HepG2 (cell line): Measurements from ENCODE around the gene METAP1. TPM values are rescaled to one million over a fixed set of nuclear protein-coding genes. Genes with fewer than 3 reads are reported as not detected.

ENCODE experiments used
- ATAC-seq: fragments of 200-7000 bp; cut with Tn5 transposase; 3 replicates; pipeline ENCODE4 v1.9.1; 2020; ENCODE audit warnings: mild to moderate bottlenecking, moderate library complexity
- BruUV-seq: library from RNA; stranded (reverse); fragments of 400-500 nt; replicated peaks from 2 replicates; lab custom pipeline; 2021; lab: Mats Ljungman, UMichigan
- CTCF ChIA-PET: fragments of 300-600 bp; formaldehyde crosslinking; extraction: SDS; loops from one replicate; lab custom pipeline; 2021; ENCODE audit warnings: low total read pairs, inconsistent platforms, low intra/inter-chr PET ratio; lab: Yijun Ruan, JAX
- POLR2A ChIA-PET: fragments of 350-600 bp; sonication (Branson Sonifier 250); formaldehyde crosslinking; loops from one replicate; lab custom pipeline; 2020; ENCODE audit warnings: antibody characterized with exemption, inconsistent platforms; lab: Yijun Ruan, JAX
- DNase-seq: peaks from one replicate; pipeline ENCODE4 v3.0.0-alpha.2; 2015; ENCODE audit warnings: low spot score
- FAIRE-seq: peaks from 3 replicates; lab custom pipeline; 2011; peaks lifted over from hg19 to GRCh38; lab: Jason Lieb, UNC
- H2AFZ ChIP-seq: one replicate; pipeline ENCODE4 v1.6.1; 2011; ENCODE audit warnings: low read length, inconsistent platforms
- H3K27ac ChIP-seq: fragments of 300-600 bp; 3 replicates; pipeline ENCODE4 v1.8.0; 2011; ENCODE audit warnings: mixed run types, mild to moderate bottlenecking, mixed read lengths, low read length, inconsistent platforms; ENCODE audit not compliant: insufficient read depth; ENCODE audit errors: extremely low read length
- H3K27me3 ChIP-seq, 2 experiments: fragments of 200-600 bp in 1 of 2; 2 replicates in 1 of 2; 3 replicates in 1 of 2; pipeline versions ENCODE4 v1.6.0 to v1.8.0; 2011; ENCODE audit warnings: low read length in 2 of 2, mild to moderate bottlenecking in 2 of 2, moderate library complexity in 2 of 2, inconsistent platforms in 1 of 2; ENCODE audit not compliant: insufficient read depth in 2 of 2, control insufficient read depth in 1 of 2
- H3K36me3 ChIP-seq, 2 experiments: fragments of 200-600 bp in 1 of 2; replicated peaks in 1 of 2; 2 replicates in 1 of 2; 3 replicates in 1 of 2; pipeline versions ENCODE4 v1.5.1 to v1.8.0; 2011; ENCODE audit warnings: low read length in 2 of 2, inconsistent platforms in 1 of 2; ENCODE audit not compliant: insufficient read depth in 2 of 2, control insufficient read depth in 1 of 2
- H3K4me1 ChIP-seq: 2 replicates; pipeline ENCODE4 v1.5.1; 2012; ENCODE audit warnings: low read length, inconsistent platforms; ENCODE audit not compliant: insufficient read depth
- H3K4me2 ChIP-seq: 2 replicates; pipeline ENCODE4 v1.6.0; 2011; ENCODE audit warnings: low read depth, low read length, inconsistent platforms
- H3K4me3 ChIP-seq, 3 experiments: fragments of 200-600 bp in 1 of 3; sonication (generic), shearing (Covaris generic) in 1 of 3; replicated peaks in 1 of 3; 2 replicates each; pipeline ENCODE4 v1.5.1; 2011 to 2016; ENCODE audit warnings: low read length in 3 of 3, inconsistent platforms in 2 of 3, low read depth in 2 of 3, mild to moderate bottlenecking in 2 of 3, control low read depth in 1 of 3, mixed read lengths in 1 of 3; ENCODE audit not compliant: insufficient read depth in 1 of 3
- H3K79me2 ChIP-seq: one replicate; pipeline ENCODE4 v1.6.1; 2011; ENCODE audit warnings: low read length, inconsistent platforms; ENCODE audit not compliant: insufficient read depth
- H3K9ac ChIP-seq: 2 replicates; pipeline ENCODE4 v1.6.0; 2011; ENCODE audit warnings: mild to moderate bottlenecking, low read depth, low read length, inconsistent platforms; ENCODE audit not compliant: insufficient read depth
- H3K9me3 ChIP-seq: 2 replicates; pipeline ENCODE4 v1.5.1; 2012; ENCODE audit warnings: mild to moderate bottlenecking, low read length
- H4K20me1 ChIP-seq: 2 replicates; pipeline ENCODE4 v1.6.0; 2011; ENCODE audit warnings: inconsistent platforms, mild to moderate bottlenecking, low read length, moderate library complexity; ENCODE audit not compliant: insufficient read depth
- AGO2 ChIP-seq: fragments of 200-400 bp; formaldehyde crosslinking; optimal IDR thresholded peaks from 2 replicates; pipeline ENCODE3; 2017; ENCODE audit warnings: mild to moderate bottlenecking, low read depth, low read length, moderate library complexity
- ETV5 ChIP-seq: IDR thresholded peaks from 2 replicates; pipeline ENCODE4 v1.6.1; 2018; ENCODE audit warnings: missing biosample characterization, missing genetic modification reagents, inconsistent platforms, borderline replicate concordance
- HOXA9 ChIP-seq: sonication (generic); formaldehyde crosslinking; IDR thresholded peaks from 2 replicates; pipeline ENCODE4 v1.8.1; 2022; ENCODE audit warnings: missing genetic modification reagents, mild to moderate bottlenecking, moderate library complexity, borderline replicate concordance
- JDP2 ChIP-seq: sonication (generic); formaldehyde crosslinking; IDR thresholded peaks from 2 replicates; pipeline ENCODE4 v1.8.1; 2022; ENCODE audit warnings: missing genetic modification reagents, borderline replicate concordance
- KMT2A ChIP-seq: sonication (generic); formaldehyde crosslinking; IDR thresholded peaks from 2 replicates; pipeline ENCODE4 v1.4.0; 2020; ENCODE audit warnings: missing genetic modification reagents
- MYC ChIP-seq: sonication (generic); formaldehyde crosslinking; IDR thresholded peaks from 2 replicates; pipeline ENCODE4 v1.9.0; 2021; ENCODE audit warnings: missing genetic modification reagents, borderline replicate concordance
- PHF20 ChIP-seq: sonication (generic); formaldehyde crosslinking; IDR thresholded peaks from 2 replicates; pipeline ENCODE4 v1.5.0; 2020; ENCODE audit warnings: mild to moderate bottlenecking, missing genetic modification reagents
- PRMT3 ChIP-seq: sonication (generic); formaldehyde crosslinking; IDR thresholded peaks from 2 replicates; pipeline ENCODE4 v1.8.1; 2022; ENCODE audit warnings: low read depth, mild to moderate bottlenecking, moderate library complexity, missing genetic modification reagents, borderline replicate concordance
- SAP130 ChIP-seq: IDR thresholded peaks from 2 replicates; pipeline ENCODE4 v1.6.1; 2016; ENCODE audit warnings: low read depth
- ZNF235 ChIP-seq: sonication (generic); formaldehyde crosslinking; IDR thresholded peaks from 2 replicates; pipeline ENCODE4 v1.8.1; 2023; ENCODE audit warnings: mild to moderate bottlenecking, missing genetic modification reagents, borderline replicate concordance
- ZNF496 ChIP-seq: sonication (generic); formaldehyde crosslinking; IDR thresholded peaks from 2 replicates; pipeline ENCODE4 v1.8.1; 2023; ENCODE audit warnings: mild to moderate bottlenecking, moderate library complexity, missing genetic modification reagents; ENCODE audit not compliant: insufficient replicate concordance
- ZNF672 ChIP-seq: sonication (generic); formaldehyde crosslinking; IDR thresholded peaks from 2 replicates; pipeline ENCODE4 v1.8.1; 2022; ENCODE audit warnings: missing genetic modification reagents
- WGBS: methylation state at CpG from one replicate; pipeline ENCODE4 v1.1.6; 2017; ENCODE audit warnings: low lambda C conversion rate; 5-methylcytosine and 5-hydroxymethylcytosine counted together
- in situ Hi-C: cut with HindIII; loops from 2 replicates; pipeline ENCODE4 v1.10.0; 2017; ENCODE audit warnings: low pct_unique_long_range_greater_than_20kb; ENCODE audit not compliant: extremely low pct_ligation_motif_present
- intact Hi-C: fragments of 100-400 bp; cut with micrococcal nuclease; formaldehyde crosslinking; loops from one replicate; pipeline ENCODE4 v1.10.0; 2022; ENCODE audit not compliant: unreplicated experiment
- polyA plus RNA-seq, 8 experiments: library from polyadenylated mRNA; depleted of rRNA in 3 of 8; stranded (reverse) in 7 of 8; unstranded in 1 of 8; fragments of >200 nt; fragmentation: Illumina TruSeq in 4 of 8; extraction: Trizol in 4 of 8; gene quantifications; 2 replicates each; pipeline versions ENCODE4 v1.2.1 to v1.2.3, GENCODE V29; 2011 to 2016; ENCODE audit warnings: low read depth in 4 of 8, missing spikeins in 1 of 8, mixed read lengths in 1 of 8; ENCODE audit not compliant: insufficient read depth in 1 of 8
- total RNA-seq, 5 experiments: library from RNA; depleted of rRNA; stranded (reverse); fragments of >200 nt; fragmentation: Illumina TruSeq; extraction: Trizol; gene quantifications; 2 replicates each; pipeline ENCODE4 v1.2.3, GENCODE V29; 2016; ENCODE audit warnings: low read depth in 1 of 5
- TF ChIP-seq, protein P1 (sequence below): sonication (generic); formaldehyde crosslinking; IDR thresholded peaks from 2 replicates; pipeline ENCODE4 v1.5.0; 2020; ENCODE audit warnings: missing genetic modification reagents
- TF ChIP-seq, protein P2 (sequence below): sonication (generic); formaldehyde crosslinking; IDR thresholded peaks from 2 replicates; pipeline ENCODE4 v1.8.1; 2023; ENCODE audit warnings: mild to moderate bottlenecking, inconsistent platforms, moderate library complexity, missing genetic modification reagents, borderline replicate concordance
- TF ChIP-seq, protein P3 (sequence below): sonication (generic); formaldehyde crosslinking; IDR thresholded peaks from 2 replicates; pipeline ENCODE4 v1.4.0; 2020; ENCODE audit warnings: mild to moderate bottlenecking, missing genetic modification reagents

The METAP1 gene
- total and polyA plus RNA-seq, 2 of the 13 experiments (the other 11 are each of a cell fraction or from before 2014, with no cell fraction given), result 44.9 to 53.5 TPM

DNA sequence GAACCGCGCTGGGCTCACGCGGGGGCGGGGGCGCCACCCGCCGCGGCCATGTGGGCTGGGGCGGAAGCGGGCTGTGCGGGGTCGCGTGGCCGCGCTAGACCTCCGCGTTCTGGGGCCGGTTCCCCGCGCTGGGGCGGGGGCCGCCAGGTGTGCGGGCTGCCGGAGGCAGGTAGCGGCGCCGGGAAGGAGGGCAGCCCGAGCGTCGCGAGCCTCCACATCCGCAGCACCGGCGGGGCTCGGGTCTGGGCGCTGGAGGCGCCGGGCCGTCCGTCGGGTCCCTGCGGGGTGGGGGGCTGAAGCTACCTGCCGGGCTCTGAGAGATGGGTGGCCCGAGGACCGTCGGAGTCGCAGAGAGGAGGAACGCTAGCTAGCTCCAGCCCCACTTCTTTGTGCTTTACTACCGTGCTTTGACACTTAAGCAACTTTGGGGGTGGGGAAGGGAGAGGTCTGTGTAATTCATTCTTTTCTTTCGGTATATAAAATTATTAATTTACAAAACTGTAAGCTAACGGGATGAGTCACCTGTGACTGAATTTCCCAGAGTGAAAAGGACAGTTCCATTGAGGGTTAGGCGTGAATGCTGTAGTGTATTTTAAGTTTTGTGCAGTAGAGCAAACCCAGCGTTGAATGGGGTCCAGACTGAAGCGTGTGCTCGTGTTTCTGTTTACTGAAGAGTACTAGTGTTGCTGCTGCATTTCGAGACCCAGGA lies 689 bp downstream of the METAP1 start:
- CTCF ChIA-PET, result interaction anchor here (3.2 kb wide), 1 partner anchor 60 kb away, joined by 22 read pairs; no protein-coding TSS in a partner anchor
- Histone ChIP-seq H3K4me3 (peak overlapping the region; percentile 86 to 98 (median 90)), H2AFZ (no peak overlapping the region), H4K20me1 (peaks cover 38% of the 10 kb centered on the region), H3K4me1 (peaks cover 42% of the 10 kb centered on the region), H3K36me3 (no peaks in the 10 kb centered on the region), H3K79me2 (peaks cover 50% of the 10 kb centered on the region), H3K27me3 (no peaks in the 10 kb centered on the region; a peak in 1 of 5 replicates), H3K27ac (peak overlapping the region; percentile 88), H3K9me3 (no peaks in the 10 kb centered on the region), H3K4me2 (peak overlapping the region; percentile 86), H3K9ac (peak overlapping the region; percentile 87)
- no TSS peak for BruUV-seq
- WGBS, result 0% methylated on average over 7 of the region's 57 CpGs
- ATAC-seq (peak; percentile 55), FAIRE-seq (no peak), DNase-seq (peak; percentile 23)
- in situ Hi-C loops, result loop anchor here (5.0 kb wide), 1 partner anchor 51 kb away; no protein-coding TSS in a partner anchor
- POLR2A ChIA-PET, result interaction anchor here (0.9 to 3.1 kb wide), 11 partner anchors 12 to 407 kb away, joined by 3 to 31 read pairs (median 7); partner anchors contain the start of genes ADH5, ADH6 and EIF4E
- intact Hi-C loops, result loop anchor here (1.0 kb wide), 1 partner anchor 17 kb away; no protein-coding TSS in a partner anchor
- TF ChIP-seq, protein P1, sequence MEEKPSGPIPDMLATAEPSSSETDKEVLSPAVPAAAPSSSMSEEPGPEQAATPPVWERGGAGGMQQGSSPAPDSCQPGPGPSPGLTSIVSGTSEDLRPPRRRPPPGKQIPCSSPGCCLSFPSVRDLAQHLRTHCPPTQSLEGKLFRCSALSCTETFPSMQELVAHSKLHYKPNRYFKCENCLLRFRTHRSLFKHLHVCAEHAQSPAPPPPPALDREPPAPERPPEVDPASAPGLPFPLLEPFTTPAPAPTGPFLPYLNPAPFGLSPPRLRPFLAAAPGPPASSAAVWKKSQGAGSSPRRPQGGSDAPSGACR, result 0 out of 2 replicates have a peak, but pooled peaks have one; percentile 16
- TF ChIP-seq ETV5 (CRISPR knock-in tag), result no peak; the same call in 1 of the 2 replicates
- peak; percentile 72 for TF ChIP-seq MYC
- peak; percentile 32; the same call in 1 of the 2 replicates for TF ChIP-seq JDP2 (CRISPR knock-in tag)
- TF ChIP-seq ZNF496 (CRISPR knock-in tag), result no peak
- peak; percentile 87 for TF ChIP-seq PRMT3
- TF ChIP-seq PHF20 (CRISPR knock-in tag), result 0 out of 2 replicates have a peak, but pooled peaks have one; percentile 7
- peak; percentile 76; the same call in 1 of the 2 replicates for TF ChIP-seq HOXA9
- TF ChIP-seq AGO2, result peak; percentile 71
- TF ChIP-seq ZNF672 (CRISPR knock-in tag), result no peak
- TF ChIP-seq SAP130 (CRISPR knock-in tag), result peak; percentile 56
- TF ChIP-seq KMT2A (CRISPR knock-in tag), result 0 out of 2 replicates have a peak, but pooled peaks have one; percentile 50
- TF ChIP-seq, protein P2, sequence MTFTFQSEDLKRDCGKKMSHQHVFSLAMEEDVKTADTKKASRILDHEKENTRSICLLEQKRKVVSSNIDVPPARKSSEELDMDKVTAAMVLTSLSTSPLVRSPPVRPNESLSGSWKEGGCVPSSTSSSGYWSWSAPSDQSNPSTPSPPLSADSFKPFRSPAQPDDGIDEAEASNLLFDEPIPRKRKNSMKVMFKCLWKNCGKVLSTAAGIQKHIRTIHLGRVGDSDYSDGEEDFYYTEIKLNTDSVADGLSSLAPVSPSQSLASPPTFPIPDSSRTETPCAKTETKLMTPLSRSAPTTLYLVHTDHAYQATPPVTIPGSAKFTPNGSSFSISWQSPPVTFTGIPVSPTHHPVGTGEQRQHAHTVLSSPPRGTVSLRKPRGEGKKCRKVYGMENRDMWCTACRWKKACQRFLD, result 0 out of 2 replicates have a peak, but pooled peaks have one; percentile 32
- TF ChIP-seq ZNF235 (CRISPR knock-in tag), result 0 out of 2 replicates have a peak, but pooled peaks have one; percentile 36
- TF ChIP-seq, protein P3, sequence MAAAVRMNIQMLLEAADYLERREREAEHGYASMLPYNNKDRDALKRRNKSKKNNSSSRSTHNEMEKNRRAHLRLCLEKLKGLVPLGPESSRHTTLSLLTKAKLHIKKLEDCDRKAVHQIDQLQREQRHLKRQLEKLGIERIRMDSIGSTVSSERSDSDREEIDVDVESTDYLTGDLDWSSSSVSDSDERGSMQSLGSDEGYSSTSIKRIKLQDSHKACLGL (CRISPR knock-in tag), result peak; percentile 61; the same call in 1 of the 2 replicates
